ENCODE data around the gene C11orf86. TPM values are rescaled to one million over a fixed set of nuclear protein-coding genes. Genes with fewer than 3 reads are reported as not detected.

C11orf86 gene
- total and polyA plus RNA-seq, 2 donors (not counting 3 experiments of a cell fraction or from before 2014, with no cell fraction given) = not detected

- no peak overlapping the region for H3K9ac ChIP-seq (replicated peaks; ENCODE audit: extremely low read depth, insufficient read depth, low read length)
- CTCF ChIA-PET = interaction anchor here (1.4 to 1.6 kb wide), 2 partner anchors 14 to 60 kb away, joined by 5 to 7 read pairs; no protein-coding TSS in a partner anchor
- DNase-seq (ENCODE audit: low read depth, low spot score) = no peak
- H3K79me2 ChIP-seq (ENCODE audit: control insufficient read depth, insufficient read depth, low read length) = no peaks in the 10 kb centered on the region
- no peak for TF ChIP-seq MAX (IDR thresholded peaks at IDR 0.05; ENCODE audit: insufficient read depth, insufficient read length)
- no peak for TF ChIP-seq EZH2 (IDR thresholded peaks at IDR 0.05; ENCODE audit: borderline replicate concordance, low read depth, low read length, severe bottlenecking)
- no peak for TF ChIP-seq GATA2 (IDR thresholded peaks at IDR 0.05; ENCODE audit: insufficient read depth, insufficient read length, low read depth, low read length)
- no peak for TF ChIP-seq CTCF (IDR thresholded peaks at IDR 0.05; ENCODE audit: extremely low read depth in 1 of 2, insufficient read depth in 1 of 2, low read depth in 1 of 2, low read length in 2 of 2)
- no peak for TF ChIP-seq POLR2AphosphoS5 (IDR thresholded peaks at IDR 0.05; ENCODE audit: insufficient read depth, low read depth, low read length)
- no peak for TF ChIP-seq POLR2A (IDR thresholded peaks at IDR 0.05; ENCODE audit: low read depth, low read length)
- no peak for TF ChIP-seq JUN (IDR thresholded peaks at IDR 0.05; ENCODE audit: borderline replicate concordance, insufficient read depth, insufficient read length, low read depth)
- no peak overlapping the region for H3K4me3 ChIP-seq (replicated peaks in 1 of 3; ENCODE audit: insufficient read depth in 1 of 3, low read depth in 1 of 3, low read length in 3 of 3)
- BruUV-seq (replicated peaks) = no TSS peak
- POLR2A ChIA-PET = no interaction called here
- no peaks in the 10 kb centered on the region for H3K36me3 ChIP-seq (ENCODE audit: control insufficient read depth in 2 of 2, extremely low read depth in 1 of 2, insufficient read depth in 2 of 2, low read length in 2 of 2)
- H3K27ac ChIP-seq (ENCODE audit: insufficient read depth, low read depth, low read length) = no peak overlapping the region
- FAIRE-seq = no peak
- H3K4me1 ChIP-seq (ENCODE audit: control insufficient read depth, extremely low read depth, insufficient read depth, low read length) = peaks cover 4% of the 10 kb centered on the region
- H3K9me3 ChIP-seq (replicated peaks; ENCODE audit: control insufficient read depth, insufficient read depth, low read length) = no peaks in the 10 kb centered on the region
- dilution Hi-C loops (cut with MboI; ENCODE audit: extremely low pct_ligation_motif_present, low sequenced_read_pairs) = no loop called here
- no peaks in the 10 kb centered on the region for H3K9me1 ChIP-seq (replicated peaks; ENCODE audit: control insufficient read depth, extremely low read depth, insufficient read depth, low read length)
- no peak overlapping the region for H2AFZ ChIP-seq (ENCODE audit: low read depth, low read length)
- H3K27me3 ChIP-seq (ENCODE audit: control insufficient read depth in 2 of 2, insufficient read depth in 2 of 2, low read length in 2 of 2) = no peaks in the 10 kb centered on the region
- H3K4me2 ChIP-seq (ENCODE audit: insufficient read depth, low read length) = no peak overlapping the region
- no peaks in the 10 kb centered on the region for H4K20me1 ChIP-seq (replicated peaks; ENCODE audit: control insufficient read depth, extremely low read depth, insufficient read depth, low read length)
- intact Hi-C loops (cut with micrococcal nuclease) = no loop called here
These were observed 12.9 kb upstream of the C11orf86 start for GRCh38 chr11:66962247-66962646.
